ENCODE data around the gene SHC2.

The SHC2 gene

DNA sequence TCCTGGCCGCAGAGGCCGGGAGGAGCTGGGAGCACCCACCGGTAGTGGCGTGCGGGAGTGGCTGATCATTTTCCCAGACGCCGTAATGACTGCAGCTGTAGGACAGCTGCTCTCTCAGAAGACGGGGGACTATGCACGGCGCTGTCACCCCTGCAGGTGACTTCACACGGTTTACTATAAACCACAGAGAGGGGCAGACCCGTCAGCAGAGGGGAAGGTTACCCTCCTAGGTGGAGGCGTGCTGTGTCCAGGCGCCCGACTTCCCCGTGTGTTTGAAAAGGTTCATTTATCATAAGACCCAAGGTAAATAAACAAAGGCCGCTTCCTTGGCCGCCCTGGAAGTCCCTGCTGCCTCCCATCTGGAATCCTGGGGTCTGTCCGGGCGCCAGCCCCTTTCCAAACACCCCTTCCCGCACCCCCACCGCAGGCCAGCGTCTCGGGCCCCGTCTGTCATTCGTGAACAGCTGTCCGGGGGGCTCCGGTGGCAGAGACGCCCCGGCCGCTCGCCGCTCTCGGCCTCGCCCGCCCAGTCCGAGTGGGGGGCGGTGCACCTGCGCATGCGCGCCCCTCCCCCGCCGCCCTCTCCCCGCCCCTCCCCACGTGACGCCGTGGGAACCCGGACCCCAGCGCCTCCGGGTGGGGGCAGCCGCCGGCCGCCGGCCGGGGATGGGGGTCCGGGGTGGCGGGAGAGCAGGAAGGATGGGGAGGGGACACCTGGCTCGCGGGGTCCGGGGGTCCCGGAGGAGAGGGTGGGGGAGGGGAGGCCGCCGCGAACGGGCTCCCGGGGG, 915 bp downstream of the SHC2 start (continued):
- TF ChIP-seq PRDM10 (tag by site-specific recombination; IDR thresholded peaks at IDR 0.05): peak; percentile 88
- TF ChIP-seq ZNF24 (tag by site-specific recombination; IDR thresholded peaks at IDR 0.05): no peak
- no peak for TF ChIP-seq ZNF48 (tag by site-specific recombination; IDR thresholded peaks at IDR 0.05)
- TF ChIP-seq ZNF239 (tag by site-specific recombination; IDR thresholded peaks at IDR 0.05): no peak
- no peak for TF ChIP-seq ZFP69B (tag by site-specific recombination; IDR thresholded peaks at IDR 0.05)
- no peak for TF ChIP-seq ZFP37 (tag by site-specific recombination; IDR thresholded peaks at IDR 0.05)
- TF ChIP-seq ZNF449 (tag by site-specific recombination; IDR thresholded peaks at IDR 0.05): no peak
- TF ChIP-seq GLI2 (tag by site-specific recombination; IDR thresholded peaks at IDR 0.05; ENCODE audit: borderline replicate concordance, low read depth): no peak
- TF ChIP-seq, protein P1, sequence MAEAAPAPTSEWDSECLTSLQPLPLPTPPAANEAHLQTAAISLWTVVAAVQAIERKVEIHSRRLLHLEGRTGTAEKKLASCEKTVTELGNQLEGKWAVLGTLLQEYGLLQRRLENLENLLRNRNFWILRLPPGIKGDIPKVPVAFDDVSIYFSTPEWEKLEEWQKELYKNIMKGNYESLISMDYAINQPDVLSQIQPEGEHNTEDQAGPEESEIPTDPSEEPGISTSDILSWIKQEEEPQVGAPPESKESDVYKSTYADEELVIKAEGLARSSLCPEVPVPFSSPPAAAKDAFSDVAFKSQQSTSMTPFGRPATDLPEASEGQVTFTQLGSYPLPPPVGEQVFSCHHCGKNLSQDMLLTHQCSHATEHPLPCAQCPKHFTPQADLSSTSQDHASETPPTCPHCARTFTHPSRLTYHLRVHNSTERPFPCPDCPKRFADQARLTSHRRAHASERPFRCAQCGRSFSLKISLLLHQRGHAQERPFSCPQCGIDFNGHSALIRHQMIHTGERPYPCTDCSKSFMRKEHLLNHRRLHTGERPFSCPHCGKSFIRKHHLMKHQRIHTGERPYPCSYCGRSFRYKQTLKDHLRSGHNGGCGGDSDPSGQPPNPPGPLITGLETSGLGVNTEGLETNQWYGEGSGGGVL (tag by site-specific recombination; IDR thresholded peaks at IDR 0.05): no peak
- TF ChIP-seq ZNF350 (tag by site-specific recombination; IDR thresholded peaks at IDR 0.05): no peak
- no peak for TF ChIP-seq ZNF266 (tag by site-specific recombination; IDR thresholded peaks at IDR 0.05; ENCODE audit: low read depth)
- TF ChIP-seq ZBTB21 (tag by site-specific recombination; IDR thresholded peaks at IDR 0.05): no peak
- TF ChIP-seq PATZ1 (tag by site-specific recombination; IDR thresholded peaks at IDR 0.05): peak; percentile 80
- TF ChIP-seq, protein P2, sequence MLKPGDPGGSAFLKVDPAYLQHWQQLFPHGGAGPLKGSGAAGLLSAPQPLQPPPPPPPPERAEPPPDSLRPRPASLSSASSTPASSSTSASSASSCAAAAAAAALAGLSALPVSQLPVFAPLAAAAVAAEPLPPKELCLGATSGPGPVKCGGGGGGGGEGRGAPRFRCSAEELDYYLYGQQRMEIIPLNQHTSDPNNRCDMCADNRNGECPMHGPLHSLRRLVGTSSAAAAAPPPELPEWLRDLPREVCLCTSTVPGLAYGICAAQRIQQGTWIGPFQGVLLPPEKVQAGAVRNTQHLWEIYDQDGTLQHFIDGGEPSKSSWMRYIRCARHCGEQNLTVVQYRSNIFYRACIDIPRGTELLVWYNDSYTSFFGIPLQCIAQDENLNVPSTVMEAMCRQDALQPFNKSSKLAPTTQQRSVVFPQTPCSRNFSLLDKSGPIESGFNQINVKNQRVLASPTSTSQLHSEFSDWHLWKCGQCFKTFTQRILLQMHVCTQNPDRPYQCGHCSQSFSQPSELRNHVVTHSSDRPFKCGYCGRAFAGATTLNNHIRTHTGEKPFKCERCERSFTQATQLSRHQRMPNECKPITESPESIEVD (tag by site-specific recombination; IDR thresholded peaks at IDR 0.05): no peak
- TF ChIP-seq HIC1 (tag by site-specific recombination; IDR thresholded peaks at IDR 0.05): no peak
- TF ChIP-seq ZIC2 (tag by site-specific recombination; IDR thresholded peaks at IDR 0.05): peak; percentile 98
- TF ChIP-seq, protein P3, sequence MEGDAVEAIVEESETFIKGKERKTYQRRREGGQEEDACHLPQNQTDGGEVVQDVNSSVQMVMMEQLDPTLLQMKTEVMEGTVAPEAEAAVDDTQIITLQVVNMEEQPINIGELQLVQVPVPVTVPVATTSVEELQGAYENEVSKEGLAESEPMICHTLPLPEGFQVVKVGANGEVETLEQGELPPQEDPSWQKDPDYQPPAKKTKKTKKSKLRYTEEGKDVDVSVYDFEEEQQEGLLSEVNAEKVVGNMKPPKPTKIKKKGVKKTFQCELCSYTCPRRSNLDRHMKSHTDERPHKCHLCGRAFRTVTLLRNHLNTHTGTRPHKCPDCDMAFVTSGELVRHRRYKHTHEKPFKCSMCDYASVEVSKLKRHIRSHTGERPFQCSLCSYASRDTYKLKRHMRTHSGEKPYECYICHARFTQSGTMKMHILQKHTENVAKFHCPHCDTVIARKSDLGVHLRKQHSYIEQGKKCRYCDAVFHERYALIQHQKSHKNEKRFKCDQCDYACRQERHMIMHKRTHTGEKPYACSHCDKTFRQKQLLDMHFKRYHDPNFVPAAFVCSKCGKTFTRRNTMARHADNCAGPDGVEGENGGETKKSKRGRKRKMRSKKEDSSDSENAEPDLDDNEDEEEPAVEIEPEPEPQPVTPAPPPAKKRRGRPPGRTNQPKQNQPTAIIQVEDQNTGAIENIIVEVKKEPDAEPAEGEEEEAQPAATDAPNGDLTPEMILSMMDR (tag by site-specific recombination; IDR thresholded peaks at IDR 0.05): peak; percentile 21; the same call in 1 of the 2 replicates
- no peak for TF ChIP-seq ZNF138 (tag by site-specific recombination; IDR thresholded peaks at IDR 0.05; ENCODE audit: borderline replicate concordance)
- TF ChIP-seq KLF10 (tag by site-specific recombination; IDR thresholded peaks at IDR 0.05): 0 out of 2 replicates have a peak, but pooled peaks have one; percentile 22
- TF ChIP-seq TRIM28 (IDR thresholded peaks at IDR 0.05; ENCODE audit: borderline replicate concordance, low read length): no peak
- TF ChIP-seq ZNF701 (tag by site-specific recombination; IDR thresholded peaks at IDR 0.05): no peak
- no peak for TF ChIP-seq ZNF76 (tag by site-specific recombination; IDR thresholded peaks at IDR 0.05; ENCODE audit: borderline replicate concordance, low read depth)
- no peak for TF ChIP-seq HOXC10 (CRISPR knock-in tag; IDR thresholded peaks at IDR 0.05)
- no peak for TF ChIP-seq ZNF830 (tag by site-specific recombination; IDR thresholded peaks at IDR 0.05; ENCODE audit: low read depth)

All from HEK293 (cell line).